Naive thymus-derived CD8-positive, alpha-beta T cell (primary cell): ENCODE results near the gene SH3RF3. TPM values are rescaled to one million over a fixed set of nuclear protein-coding genes. Genes with fewer than 3 reads are reported as not detected.

Experiments
- ATAC-seq, 2 donors: fragments of 150-1000 bp; cut with Tn5 transposase in 1 of 2; sonication (Bioruptor Pico), chemical (Tn5 transposase) in 1 of 2; 1 replicate in 1 of 2; 2 replicates in 1 of 2; pipeline ENCODE4 v1.10.0; 2021; ENCODE audit warnings: mild to moderate bottlenecking in 2 of 2, moderate library complexity in 2 of 2
- POLR2A ChIA-PET: fragments of 350-600 bp; sonication (Branson Sonifier 250); formaldehyde crosslinking; loops from one replicate; lab custom pipeline; 2021; ENCODE audit warnings: antibody characterized with exemption; lab: Charles Lee
- DNase-seq, 10 donors: peaks; one replicate each; pipeline versions ENCODE4 v3.0.0 to v3.0.0-alpha.2; 2020 to 2022
- H3K27ac Mint-ChIP-seq, 10 donors: one replicate each; pipeline ENCODE4 v1.8.0; 2020 to 2022; ENCODE audit warnings: mild to moderate bottlenecking in 10 of 10, mixed read lengths in 10 of 10, moderate library complexity in 4 of 10, inconsistent platforms in 1 of 10
- H3K27me3 Mint-ChIP-seq, 5 donors: one replicate each; pipeline ENCODE4 v1.8.0; 2021 to 2022; ENCODE audit warnings: mixed read lengths in 5 of 5
- H3K36me3 Mint-ChIP-seq, 3 donors: one replicate each; pipeline ENCODE4 v1.8.0; 2020 to 2022; ENCODE audit warnings: mixed read lengths in 3 of 3, mild to moderate bottlenecking in 2 of 3, inconsistent platforms in 1 of 3
- H3K4me1 Mint-ChIP-seq, 4 donors: one replicate each; pipeline ENCODE4 v1.8.0; 2021 to 2022; ENCODE audit warnings: mixed read lengths in 4 of 4
- H3K4me3 Mint-ChIP-seq, 10 donors: one replicate each; pipeline ENCODE4 v1.8.0; 2020 to 2022; ENCODE audit warnings: mild to moderate bottlenecking in 10 of 10, mixed read lengths in 10 of 10, moderate library complexity in 6 of 10, inconsistent platforms in 1 of 10
- H3K9me3 Mint-ChIP-seq, 9 donors: one replicate each; pipeline ENCODE4 v1.8.0; 2020 to 2022; ENCODE audit warnings: mixed read lengths in 9 of 9, mild to moderate bottlenecking in 3 of 9, inconsistent platforms in 1 of 9, moderate library complexity in 1 of 9
- polyA plus RNA-seq, 3 donors: library from polyadenylated mRNA; unstranded; fragments of 300-500 nt; fragmentation: Illumina TruSeq; gene quantifications; one replicate each; pipeline ENCODE4 v1.2.3, GENCODE V29; 2021
- total RNA-seq, 8 experiments: library from RNA in 2 of 8; stranded (reverse) in 2 of 8; gene quantifications; one replicate each; pipeline ENCODE4 v1.2.3 and lab custom pipeline; 2021 to 2026

The SH3RF3 gene
- total and polyA plus RNA-seq, 5 experiments from 2014 or later = 0.39 to 15.1 (median 4.4) TPM

DNA sequence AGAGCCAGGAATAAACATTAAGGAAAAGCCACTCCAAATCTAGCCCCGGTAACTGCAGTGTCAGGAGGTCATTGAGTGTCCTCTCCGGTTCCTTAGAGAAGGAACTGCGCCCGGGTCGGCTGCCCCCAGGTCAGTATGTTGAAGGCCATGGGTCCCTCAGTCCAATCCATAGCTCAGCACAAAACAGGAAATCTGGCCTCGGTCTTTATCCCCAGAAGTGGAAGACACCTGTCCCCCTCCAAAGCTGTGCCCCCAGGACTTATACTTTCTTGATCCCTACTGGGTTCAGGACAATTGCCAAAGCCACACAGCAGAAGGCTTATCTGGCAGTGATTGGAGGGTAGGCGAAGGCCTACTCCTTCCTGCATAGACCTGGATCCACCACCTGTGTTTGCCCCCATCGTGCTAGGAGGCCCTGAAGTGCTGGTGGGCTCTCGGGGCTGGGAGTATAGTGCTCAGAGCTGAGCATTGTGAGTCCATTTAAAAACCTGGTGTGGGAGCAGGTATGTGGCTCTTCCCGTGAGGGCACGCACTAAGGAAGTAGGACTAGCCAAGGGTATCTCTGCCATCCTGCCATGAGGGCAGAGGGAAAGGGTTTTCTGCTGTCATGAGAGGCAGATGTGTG lies 306.2 kb downstream of the SH3RF3 start:
- no peaks in the 10 kb centered on the region for H3K27me3 Mint-ChIP-seq
- POLR2A ChIA-PET = no interaction called here
- DNase-seq = no peak
- peaks cover 0 to 12% (median 6%) of the 10 kb centered on the region in 9 donors for H3K9me3 Mint-ChIP-seq
- ATAC-seq = no peak
- no peak overlapping the region for H3K27ac Mint-ChIP-seq
- peaks cover 13 to 46% (median 42%) of the 10 kb centered on the region in 3 donors for H3K36me3 Mint-ChIP-seq
- no peak overlapping the region for H3K4me3 Mint-ChIP-seq
- peaks cover 0 to 2% (median 0%) of the 10 kb centered on the region in 4 donors for H3K4me1 Mint-ChIP-seq

DNA sequence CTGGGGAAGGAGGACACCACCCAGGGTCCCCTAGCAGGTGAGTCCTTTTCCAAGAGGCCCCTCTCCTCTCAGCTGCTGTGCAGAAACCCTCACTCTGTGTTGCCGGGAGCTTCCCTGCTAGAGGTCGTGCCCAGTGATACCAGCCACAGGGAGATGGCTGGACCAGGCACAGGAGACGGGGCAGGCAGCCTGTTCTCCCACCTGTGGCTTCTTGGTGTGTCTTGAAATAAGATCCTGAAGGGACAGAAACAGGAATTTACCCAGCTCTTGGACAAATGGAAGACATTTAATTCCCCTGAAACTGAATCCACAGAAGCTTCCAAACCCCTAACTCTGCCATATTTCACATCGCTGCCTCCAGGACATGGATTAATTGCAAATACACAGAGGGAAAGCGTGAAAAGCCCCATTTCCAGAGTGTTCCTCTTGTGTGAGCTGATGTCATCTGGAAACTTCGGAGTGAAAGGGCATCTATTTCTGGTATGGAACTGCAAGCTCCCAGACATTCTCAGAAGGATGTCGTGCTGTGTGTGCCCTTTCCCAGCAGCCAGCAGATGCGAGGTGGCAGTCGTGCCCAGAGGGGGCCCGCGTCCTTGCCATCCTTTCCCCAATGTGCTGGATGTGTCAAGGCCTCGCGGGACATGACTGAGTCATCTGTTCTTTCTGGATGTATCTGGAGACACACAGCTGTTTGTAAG lies 307.0 kb downstream of the SH3RF3 start:
- no peak overlapping the region for H3K27ac Mint-ChIP-seq
- H3K9me3 Mint-ChIP-seq = peaks cover 3 to 21% (median 15%) of the 10 kb centered on the region in 9 donors
- no peak overlapping the region for H3K4me3 Mint-ChIP-seq
- H3K36me3 Mint-ChIP-seq = peaks cover 21 to 51% (median 51%) of the 10 kb centered on the region in 3 donors
- H3K4me1 Mint-ChIP-seq = peaks cover 0 to 2% (median 0%) of the 10 kb centered on the region in 4 donors
- POLR2A ChIA-PET = no interaction called here
- DNase-seq (no peak), ATAC-seq (no peak)
- no peaks in the 10 kb centered on the region for H3K27me3 Mint-ChIP-seq

DNA sequence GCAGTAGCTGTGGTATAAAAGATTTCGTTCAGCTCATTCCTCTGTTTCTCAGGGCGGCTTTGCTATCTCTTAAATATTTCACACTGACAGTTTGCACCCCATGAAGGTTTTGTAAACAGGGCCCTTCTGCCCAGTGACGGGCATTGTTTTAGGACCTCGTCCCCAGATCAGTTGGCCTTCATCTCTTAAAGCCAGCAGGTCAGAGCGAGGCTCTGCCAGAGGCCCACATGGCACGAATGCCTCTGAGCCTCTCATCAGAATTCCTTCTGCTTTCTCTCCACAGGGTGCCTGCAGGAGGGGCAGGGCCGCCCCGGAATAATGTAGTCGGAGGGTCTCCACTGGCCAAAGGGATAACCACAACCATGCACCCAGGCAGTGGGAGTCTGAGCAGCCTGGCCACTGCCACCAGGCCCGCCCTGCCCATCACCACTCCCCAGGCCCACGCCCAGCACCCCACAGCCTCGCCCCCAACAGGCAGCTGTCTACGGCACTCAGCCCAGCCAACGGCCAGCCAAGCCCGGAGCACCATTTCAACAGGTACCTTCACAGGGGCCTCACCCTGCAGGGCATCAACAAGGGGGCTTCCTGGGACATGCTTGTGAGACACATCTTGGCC lies 307.7 kb downstream of the SH3RF3 start:
- H3K9me3 Mint-ChIP-seq = peaks cover 8 to 27% (median 22%) of the 10 kb centered on the region in 9 donors
- H3K36me3 Mint-ChIP-seq = peaks cover 28 to 57% (median 57%) of the 10 kb centered on the region in 3 donors
- ATAC-seq (no peak), DNase-seq (no peak)
- no peak overlapping the region for H3K4me3 Mint-ChIP-seq
- POLR2A ChIA-PET = no interaction called here
- peaks cover 0 to 2% (median 0%) of the 10 kb centered on the region in 4 donors for H3K4me1 Mint-ChIP-seq
- no peak overlapping the region for H3K27ac Mint-ChIP-seq
- no peaks in the 10 kb centered on the region for H3K27me3 Mint-ChIP-seq

DNA sequence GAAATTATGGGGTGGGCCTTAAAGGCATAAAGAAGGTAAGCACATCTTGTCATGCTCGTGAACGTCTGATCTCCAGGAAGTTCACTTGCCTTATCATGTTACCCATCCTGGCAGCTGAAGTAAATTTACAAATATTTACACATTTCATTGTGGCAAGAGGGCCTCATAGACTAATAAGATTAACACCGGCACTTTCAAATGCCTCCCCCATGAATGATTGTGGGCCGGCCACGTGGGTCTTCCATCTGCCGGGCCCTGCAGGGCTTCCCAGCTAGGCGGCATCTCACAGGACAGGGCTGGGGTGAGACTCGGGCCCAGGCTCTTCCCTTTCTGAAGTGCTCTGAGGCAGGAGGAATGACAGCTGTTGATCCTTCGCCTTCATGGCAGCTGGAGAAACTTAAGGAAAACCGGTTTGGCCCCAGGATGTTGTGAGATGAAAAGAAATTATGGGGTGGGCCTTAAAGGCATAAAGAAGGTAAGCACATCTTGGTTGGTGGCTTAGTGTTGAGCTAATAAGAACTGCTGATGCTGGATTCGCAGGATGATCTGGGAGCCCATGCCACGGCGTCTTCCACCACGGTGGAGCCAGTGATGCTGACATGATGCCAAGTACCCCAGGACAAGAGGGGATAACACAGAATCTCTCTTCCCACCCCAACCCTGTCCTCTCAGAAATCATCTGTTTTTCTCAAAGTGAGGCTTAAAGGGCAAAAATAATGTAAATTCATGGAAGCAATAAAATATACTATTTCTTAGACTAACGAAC lies 308.5 kb downstream of the SH3RF3 start:
- no peak for DNase-seq
- Mint-ChIP-seq H3K4me3 (no peak overlapping the region), H3K36me3 (peaks cover 33 to 64% (median 59%) of the 10 kb centered on the region in 3 donors), H3K27ac (no peak overlapping the region), H3K4me1 (peaks cover 0 to 2% (median 0%) of the 10 kb centered on the region in 4 donors), H3K27me3 (no peaks in the 10 kb centered on the region), H3K9me3 (peaks cover 8 to 34% (median 29%) of the 10 kb centered on the region in 9 donors)
- ATAC-seq = no peak
- POLR2A ChIA-PET = no interaction called here

DNA sequence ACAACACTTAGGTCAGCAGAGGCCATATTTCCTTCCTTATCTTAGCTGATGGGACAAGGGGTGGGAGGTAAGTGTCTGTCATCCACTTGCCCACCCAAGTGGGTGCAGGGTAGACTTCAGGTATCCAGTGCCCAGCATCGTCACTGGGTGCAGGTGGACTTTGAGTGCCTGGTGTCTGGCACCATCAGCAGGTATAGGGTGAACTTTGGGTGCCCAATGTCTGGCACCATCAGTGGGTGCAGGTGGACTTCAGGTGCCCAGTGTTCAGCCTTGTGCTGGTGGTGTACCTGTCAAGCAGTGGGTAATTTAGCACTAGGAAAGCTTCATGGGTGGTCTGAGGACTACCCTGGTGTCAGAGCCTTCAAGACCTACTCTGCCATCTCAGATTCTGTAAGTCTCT lies 309.1 kb downstream of the SH3RF3 start:
- H3K27ac Mint-ChIP-seq = no peak overlapping the region
- H3K36me3 Mint-ChIP-seq = peaks cover 38 to 69% (median 61%) of the 10 kb centered on the region in 3 donors
- ATAC-seq (no peak), DNase-seq (no peak)
- H3K27me3 Mint-ChIP-seq = no peaks in the 10 kb centered on the region
- peaks cover 8 to 38% (median 34%) of the 10 kb centered on the region in 9 donors for H3K9me3 Mint-ChIP-seq
- no peak overlapping the region for H3K4me3 Mint-ChIP-seq
- POLR2A ChIA-PET = no interaction called here
- H3K4me1 Mint-ChIP-seq = peaks cover 0 to 2% (median 0%) of the 10 kb centered on the region in 4 donors

DNA sequence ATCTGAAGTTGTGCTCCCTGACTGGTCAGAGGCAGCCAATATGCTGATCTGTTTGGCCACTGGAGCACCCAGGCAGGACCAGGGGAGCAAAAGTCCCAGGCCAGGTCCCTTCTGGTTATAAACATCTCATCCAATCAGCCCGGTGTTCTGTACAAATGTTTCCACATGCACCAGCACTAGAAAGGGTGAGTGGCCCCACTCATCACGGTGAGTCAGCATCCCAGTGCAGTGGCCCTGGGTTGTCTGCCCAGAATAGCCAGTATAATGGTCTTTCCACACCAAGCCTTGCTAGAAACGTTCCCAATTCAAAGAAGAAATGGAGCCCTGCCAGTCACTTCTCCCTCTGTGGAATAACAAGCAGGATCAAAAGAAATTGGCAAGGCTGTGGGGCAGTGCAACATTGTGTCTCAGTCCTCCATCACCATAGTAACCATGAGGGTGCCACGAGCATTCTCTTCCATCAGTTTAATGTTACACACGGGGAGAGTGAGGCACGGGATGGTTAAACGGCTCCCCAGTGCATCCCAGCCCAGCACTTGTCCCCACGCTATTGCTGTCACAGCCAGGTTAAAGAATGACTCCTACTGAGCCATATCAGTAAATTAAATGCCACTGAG lies 309.9 kb downstream of the SH3RF3 start:
- POLR2A ChIA-PET = no interaction called here
- Mint-ChIP-seq H3K4me3 (no peak overlapping the region), H3K27ac (peak overlapping the region in 1 of 10 donors; percentile 62), H3K36me3 (peaks cover 45 to 76% (median 64%) of the 10 kb centered on the region in 3 donors), H3K4me1 (peaks cover 0 to 2% (median 0%) of the 10 kb centered on the region in 4 donors), H3K9me3 (peaks cover 11 to 45% (median 35%) of the 10 kb centered on the region in 9 donors), H3K27me3 (no peaks in the 10 kb centered on the region)
- no peak for DNase-seq
- ATAC-seq = no peak

DNA sequence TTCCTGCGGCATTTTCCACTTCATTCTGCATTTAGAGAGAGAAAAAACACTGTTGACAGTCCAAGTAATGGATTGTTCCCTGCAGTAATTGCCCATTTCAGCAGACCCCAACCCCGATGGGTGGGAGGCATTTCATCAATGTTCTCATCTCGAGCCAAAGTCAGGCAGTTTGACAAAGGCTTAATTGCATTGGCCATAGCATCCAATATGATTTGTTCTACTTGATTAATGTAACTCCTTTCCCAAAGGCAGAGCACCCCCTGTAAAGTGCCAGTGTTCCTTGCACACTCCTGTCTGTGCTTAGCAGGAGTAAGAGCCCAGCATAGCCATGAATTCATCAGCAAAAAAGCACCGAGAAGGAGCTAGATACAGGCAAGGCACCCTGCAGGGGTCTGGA lies 310.4 kb downstream of the SH3RF3 start:
- DNase-seq (no peak), ATAC-seq (no peak)
- peaks cover 47 to 78% (median 63%) of the 10 kb centered on the region in 3 donors for H3K36me3 Mint-ChIP-seq
- H3K9me3 Mint-ChIP-seq = peaks cover 11 to 48% (median 37%) of the 10 kb centered on the region in 9 donors
- H3K27me3 Mint-ChIP-seq = no peaks in the 10 kb centered on the region
- no peak overlapping the region for H3K27ac Mint-ChIP-seq
- POLR2A ChIA-PET = no interaction called here
- H3K4me3 Mint-ChIP-seq = no peak overlapping the region
- peaks cover 0 to 2% (median 0%) of the 10 kb centered on the region in 4 donors for H3K4me1 Mint-ChIP-seq

DNA sequence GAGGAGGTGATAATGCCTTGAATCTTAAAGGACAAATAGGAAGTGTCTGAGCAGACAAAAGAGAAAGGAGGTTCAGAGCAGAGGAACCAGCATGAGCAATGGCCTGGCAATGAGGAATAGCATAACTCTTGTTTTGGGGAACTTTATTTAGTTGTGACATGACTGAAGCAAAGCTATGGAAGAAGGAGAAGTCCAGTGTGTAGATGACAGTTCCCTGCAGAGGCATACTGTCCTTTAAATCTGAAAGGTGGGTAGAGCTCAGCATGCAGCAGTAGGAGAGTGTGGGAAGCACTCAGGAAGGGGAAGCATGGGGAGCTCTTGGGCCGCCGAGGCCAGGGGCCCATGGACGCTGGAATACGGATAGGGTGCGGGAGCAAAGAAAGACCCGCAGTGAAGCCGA lies 311.0 kb downstream of the SH3RF3 start:
- Mint-ChIP-seq H3K36me3 (peaks cover 53 to 84% (median 63%) of the 10 kb centered on the region in 3 donors), H3K27ac (no peak overlapping the region), H3K4me3 (no peak overlapping the region), H3K4me1 (peaks cover 0 to 2% (median 0%) of the 10 kb centered on the region in 4 donors), H3K27me3 (peaks cover 0 to 3% (median 0%) of the 10 kb centered on the region in 5 donors), H3K9me3 (peaks cover 17 to 53% (median 43%) of the 10 kb centered on the region in 9 donors)
- no peak for DNase-seq
- ATAC-seq = no peak
- POLR2A ChIA-PET = no interaction called here

DNA sequence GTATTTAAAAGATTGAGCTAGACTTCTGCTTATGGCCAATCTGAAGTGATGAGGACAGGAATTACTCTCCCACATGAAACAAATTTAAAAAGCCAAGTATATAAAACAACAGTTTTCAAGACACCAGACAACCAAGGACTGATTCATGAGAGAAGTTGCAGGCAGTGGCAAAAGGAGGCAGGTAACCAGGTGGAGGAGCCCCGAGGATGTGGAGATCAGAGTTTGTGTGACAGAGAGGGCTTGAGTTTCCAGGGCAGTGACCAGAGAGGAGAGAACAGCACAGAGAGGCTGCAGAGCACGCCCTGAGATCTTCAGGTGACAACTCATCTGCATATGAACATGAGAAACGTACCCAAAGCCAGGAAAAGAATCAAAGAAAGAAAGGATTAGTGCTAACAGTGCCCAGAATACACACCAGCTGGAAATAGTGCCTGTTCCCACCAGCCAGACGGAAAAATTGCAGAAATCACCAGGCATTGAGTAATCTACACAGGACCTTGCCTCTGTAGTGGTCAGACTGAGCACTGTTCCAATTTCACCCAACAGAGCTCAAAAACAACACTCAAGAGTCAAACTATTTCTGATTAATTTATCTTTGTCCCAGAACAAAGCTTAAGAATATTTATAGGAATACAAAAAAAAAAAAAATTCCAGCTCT lies 311.6 kb downstream of the SH3RF3 start:
- Mint-ChIP-seq H3K27ac (no peak overlapping the region), H3K27me3 (peaks cover 0 to 3% (median 0%) of the 10 kb centered on the region in 5 donors), H3K4me1 (peaks cover 0 to 2% (median 0%) of the 10 kb centered on the region in 4 donors), H3K36me3 (peaks cover 55 to 85% (median 64%) of the 10 kb centered on the region in 3 donors), H3K4me3 (no peak overlapping the region), H3K9me3 (peaks cover 17 to 58% (median 47%) of the 10 kb centered on the region in 9 donors)
- no peak for ATAC-seq
- DNase-seq = no peak
- POLR2A ChIA-PET = no interaction called here

DNA sequence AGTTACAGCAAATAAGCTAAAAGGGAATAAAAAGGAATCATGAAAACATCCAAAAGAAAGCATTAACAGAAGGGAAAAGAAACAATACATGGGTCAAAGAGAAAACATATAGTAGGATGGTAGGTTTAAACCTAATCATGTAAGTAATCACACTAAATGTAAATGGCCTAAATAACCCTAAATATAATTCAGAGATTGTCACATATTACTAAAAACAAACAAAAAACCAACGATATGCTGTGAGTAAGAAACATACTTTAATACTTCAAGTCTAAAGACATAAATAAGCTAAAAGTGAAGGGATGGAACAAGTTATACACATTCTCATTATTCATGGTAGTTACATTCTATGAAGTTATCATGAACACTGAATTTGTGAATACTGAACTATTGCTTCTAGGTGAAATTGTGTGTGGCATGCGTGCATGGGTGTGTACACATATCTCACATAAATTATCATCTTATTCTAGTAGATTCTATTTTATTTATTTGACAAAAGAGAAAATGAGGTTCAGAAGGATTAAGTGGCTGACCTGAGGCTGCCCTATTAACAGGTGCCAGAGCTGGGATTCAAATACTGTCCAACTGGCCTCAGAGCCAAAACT lies 313.8 kb downstream of the SH3RF3 start:
- POLR2A ChIA-PET = no interaction called here

DNA sequence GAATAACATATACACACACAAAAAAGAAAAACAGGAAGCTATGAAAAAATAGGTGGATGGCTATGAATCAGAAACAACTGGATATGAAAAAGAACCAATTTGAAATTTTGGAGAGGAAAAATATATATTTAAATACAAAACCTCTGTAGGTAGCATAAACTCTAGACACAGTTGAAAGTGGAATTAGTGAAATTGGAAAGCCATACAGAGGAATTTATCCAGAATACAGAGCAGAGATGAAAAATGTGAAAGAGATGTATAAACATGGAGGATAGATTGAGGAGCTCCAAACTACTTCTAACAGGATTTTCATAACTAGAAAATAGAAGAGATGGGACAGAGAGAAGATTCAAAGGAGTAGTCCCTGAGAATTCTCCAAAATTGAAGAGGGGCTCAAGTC lies 315.9 kb downstream of the SH3RF3 start:
- H3K9me3 Mint-ChIP-seq = peaks cover 15 to 51% (median 40%) of the 10 kb centered on the region in 9 donors
- H3K36me3 Mint-ChIP-seq = peaks cover 45 to 52% (median 51%) of the 10 kb centered on the region in 3 donors
- H3K4me1 Mint-ChIP-seq = no peaks in the 10 kb centered on the region
- DNase-seq (no peak), ATAC-seq (no peak)
- peaks cover 0 to 3% (median 0%) of the 10 kb centered on the region in 5 donors for H3K27me3 Mint-ChIP-seq
- H3K27ac Mint-ChIP-seq = no peak overlapping the region
- POLR2A ChIA-PET = no interaction called here
- H3K4me3 Mint-ChIP-seq = no peak overlapping the region

More for the DNA sequence above, 313.8 kb downstream of the SH3RF3 start:
- no peak overlapping the region for H3K27ac Mint-ChIP-seq
- no peak overlapping the region for H3K4me3 Mint-ChIP-seq
- peaks cover 0 to 2% (median 0%) of the 10 kb centered on the region in 4 donors for H3K4me1 Mint-ChIP-seq
- peaks cover 17 to 58% (median 47%) of the 10 kb centered on the region in 9 donors for H3K9me3 Mint-ChIP-seq
- H3K36me3 Mint-ChIP-seq = peaks cover 55 to 68% (median 56%) of the 10 kb centered on the region in 3 donors
- H3K27me3 Mint-ChIP-seq = peaks cover 0 to 3% (median 0%) of the 10 kb centered on the region in 5 donors
- ATAC-seq = no peak
- no peak for DNase-seq
